Measurements from ENCODE around the gene UAP1. TPM values are rescaled to one million over a fixed set of nuclear protein-coding genes. Genes with fewer than 3 reads are reported as not detected.

Gene UAP1
- 10 to 100 TPM; 30.3 to 39.3 (median 32.4) TPM for polyA plus RNA-seq (ENCODE audit: insufficient read length in 10 of 10)
- long read RNA-seq, donor 1, partial matches to known transcripts = 0 of 3 reads
- long read RNA-seq, donor 1, other reads (novel, unspliced or antisense) = 0 of 3 reads
- long read RNA-seq, donor 2, transcript UAP1-201 (11 exons, 2,377 nt) = major isoform, 7 of 7 reads
- long read RNA-seq, donor 2, partial matches to known transcripts = 0 of 7 reads
- long read RNA-seq, donor 2, other reads (novel, unspliced or antisense) = 0 of 7 reads
- long read RNA-seq, donor 3 = 0 reads
- long read RNA-seq, donor 4, partial matches to known transcripts = 0 of 5 reads
- long read RNA-seq, donor 4, other reads (novel, unspliced or antisense) = 0 of 5 reads
- long read RNA-seq, donor 5, partial matches to known transcripts = 0 of 4 reads
- long read RNA-seq, donor 5, other reads (novel, unspliced or antisense) = 0 of 4 reads
- long read RNA-seq, donor 6, transcript UAP1-201 (11 exons, 2,377 nt) = major isoform, 6 of 10 reads
- long read RNA-seq, donor 6, partial matches to known transcripts = 0 of 10 reads
- long read RNA-seq, donor 6, other reads (novel, unspliced or antisense) = 0 of 10 reads
- long read RNA-seq, donor 7, partial matches to known transcripts = 0 of 3 reads
- long read RNA-seq, donor 7, other reads (novel, unspliced or antisense) = 0 of 3 reads
- long read RNA-seq, donor 8, partial matches to known transcripts = 0 of 5 reads
- long read RNA-seq, donor 8, other reads (novel, unspliced or antisense) = 0 of 5 reads
- long read RNA-seq, donor 9, partial matches to known transcripts = 0 of 3 reads
- long read RNA-seq, donor 9, other reads (novel, unspliced or antisense) = 0 of 3 reads

- DNase-seq = peak; percentile 6 to 81 (median 36)
Observed at GRCh38 chr1:162561616-162562469, at the start of gene UAP1. UAP1 (plus strand) TSS chr1:162561722; CDS start chr1:162566069, 4,347 bp downstream.

GRCh38 chr1:162527314-162527713 is 34.2 kb upstream of the UAP1 start:
- DNase-seq = no peak

GRCh38 chr1:162530307-162530987 is 31.1 kb upstream of the UAP1 start:
- no peak for DNase-seq

DNA sequence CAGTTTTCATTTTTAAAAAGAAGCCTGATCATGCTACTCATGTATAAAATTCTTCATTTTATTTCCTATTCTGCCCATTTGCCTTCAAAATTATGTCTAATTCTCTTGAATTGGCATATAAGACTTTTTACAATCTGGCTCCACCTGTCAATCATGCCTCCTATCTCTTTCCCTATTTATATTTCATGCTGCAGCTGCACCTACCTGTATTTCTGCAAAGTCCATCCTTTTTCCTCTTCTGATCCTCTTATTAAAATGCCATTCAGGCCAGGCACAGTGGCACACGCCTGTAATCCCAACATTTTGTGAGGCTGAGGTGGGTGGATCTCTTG is 30.6 kb upstream of the UAP1 start:
- no peak for DNase-seq

DNA sequence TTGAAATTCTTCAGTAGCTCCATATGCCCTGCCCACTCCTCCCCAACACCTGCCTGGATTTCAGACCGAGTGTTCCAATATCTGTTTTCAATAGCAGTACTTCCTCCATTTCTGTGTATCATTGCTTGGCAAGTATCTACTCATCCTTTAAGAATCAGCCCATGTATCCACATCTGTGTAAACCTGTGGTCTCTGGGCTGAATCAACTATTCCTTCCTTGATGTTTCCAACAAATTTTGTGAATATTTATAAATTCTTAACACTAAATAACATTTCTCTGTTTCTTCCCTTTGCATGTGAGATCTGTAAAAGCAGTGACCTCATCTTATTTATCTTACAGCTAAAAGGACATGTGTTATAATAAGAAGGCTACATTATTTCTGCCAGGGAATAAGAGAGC is 26.0 kb upstream of the UAP1 start:
- no peak for DNase-seq

DNA sequence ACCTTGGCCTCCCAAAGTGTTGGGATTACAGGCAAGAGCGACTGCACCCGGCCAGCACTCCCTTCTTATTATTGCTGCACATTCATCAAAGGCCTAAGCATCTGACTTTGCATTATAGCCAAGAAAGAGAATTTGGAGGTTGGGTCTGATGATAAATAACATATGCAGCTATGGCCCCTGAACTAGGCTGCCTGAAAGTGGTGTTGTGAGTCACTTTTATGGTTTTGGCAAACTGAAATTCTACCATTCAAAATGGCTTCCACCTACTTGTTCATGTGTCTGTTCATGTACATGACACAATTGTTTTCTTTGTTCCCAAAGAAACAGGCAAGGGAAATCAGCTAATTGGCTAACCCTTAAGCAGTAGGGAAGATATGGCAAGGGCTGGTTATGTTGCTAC is 25.0 kb upstream of the UAP1 start:
- DNase-seq = peak in 1 of 3 donors; percentile 45

DNA sequence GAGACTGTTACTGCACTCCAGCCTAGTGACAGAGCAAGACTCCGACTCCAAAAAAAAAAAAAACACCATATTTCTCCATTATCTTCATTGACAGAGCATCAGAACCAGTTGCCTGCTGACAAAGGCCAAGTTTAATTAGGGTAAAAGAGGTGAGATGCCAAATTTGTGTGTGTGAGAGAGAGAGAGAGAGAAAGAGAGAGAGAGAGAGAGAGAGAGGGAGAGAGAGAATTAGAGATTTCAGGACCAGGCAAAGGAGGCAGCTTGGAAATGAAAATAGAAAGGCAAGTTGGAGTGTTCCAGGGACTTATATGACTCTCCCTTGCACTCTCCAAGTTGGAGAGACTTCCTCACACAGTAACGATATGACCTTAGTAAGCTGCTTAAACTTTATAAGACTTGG is 24.3 kb upstream of the UAP1 start:
- no peak for DNase-seq

DNA sequence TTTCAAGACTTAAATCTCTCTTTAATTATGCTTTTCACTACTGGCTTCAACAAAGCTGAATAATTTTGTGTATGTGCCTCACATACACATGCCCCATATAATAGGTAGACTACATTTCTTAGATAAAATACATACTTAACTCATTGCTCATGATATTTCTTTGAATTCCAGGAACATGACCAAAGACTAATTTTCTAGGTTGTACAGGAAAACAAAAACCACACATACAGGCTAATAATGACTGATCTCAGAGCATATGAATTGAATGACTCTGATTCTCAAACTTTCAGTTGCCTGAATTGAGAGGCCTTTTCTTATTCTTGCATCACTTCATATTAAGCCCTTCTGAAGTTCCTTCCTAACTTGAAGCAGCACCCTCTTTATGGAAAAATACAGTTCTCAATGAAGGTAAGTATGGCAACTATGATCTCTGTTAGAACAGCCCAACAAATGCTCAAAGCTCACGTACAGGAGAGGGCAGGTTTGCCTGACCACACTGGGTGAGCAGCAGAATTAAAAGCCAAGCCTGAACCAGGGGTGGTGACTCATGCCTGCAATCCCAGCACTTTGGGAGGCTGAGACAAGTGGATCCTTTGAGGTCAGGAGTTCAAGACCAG is 22.6 kb upstream of the UAP1 start:
- peak in 1 of 3 donors; percentile 90 for DNase-seq

DNA sequence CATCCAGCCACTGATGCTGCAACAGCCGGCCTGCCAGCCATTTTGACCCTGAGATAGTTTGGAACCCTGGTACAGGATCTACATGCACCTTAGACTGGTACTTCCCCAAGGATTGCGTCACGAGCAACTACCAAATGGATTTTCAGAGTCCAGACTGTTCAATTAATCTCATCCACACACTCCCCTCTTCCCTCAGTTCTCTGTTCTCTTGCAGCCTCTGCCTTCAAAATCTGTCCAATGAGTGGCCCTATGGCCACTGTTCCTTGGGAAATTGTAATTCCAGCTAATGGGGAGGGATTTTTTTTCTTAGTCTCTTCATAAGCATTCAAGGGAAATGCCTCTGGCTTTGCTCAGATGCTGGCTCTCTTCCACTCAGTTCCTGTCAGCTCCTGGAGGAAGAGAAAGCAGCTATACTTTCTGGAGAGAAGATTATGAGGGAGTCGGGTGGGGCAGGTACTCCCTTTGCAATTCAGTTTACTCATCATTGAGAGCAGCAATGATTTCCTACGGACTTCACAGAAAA is 19.8 kb upstream of the UAP1 start:
- peak; percentile 84 to 96 (median 87) for DNase-seq

GRCh38 chr1:162543228-162543627 is 18.3 kb upstream of the UAP1 start:
- no peak for DNase-seq

- peak in 2 of 3 donors; percentile 28 to 49 for DNase-seq
Observed at GRCh38 chr1:162548170-162548569, 13.4 kb upstream of the UAP1 start.

GRCh38 chr1:162549001-162549400 is 12.5 kb upstream of the UAP1 start:
- no peak for DNase-seq

DNA sequence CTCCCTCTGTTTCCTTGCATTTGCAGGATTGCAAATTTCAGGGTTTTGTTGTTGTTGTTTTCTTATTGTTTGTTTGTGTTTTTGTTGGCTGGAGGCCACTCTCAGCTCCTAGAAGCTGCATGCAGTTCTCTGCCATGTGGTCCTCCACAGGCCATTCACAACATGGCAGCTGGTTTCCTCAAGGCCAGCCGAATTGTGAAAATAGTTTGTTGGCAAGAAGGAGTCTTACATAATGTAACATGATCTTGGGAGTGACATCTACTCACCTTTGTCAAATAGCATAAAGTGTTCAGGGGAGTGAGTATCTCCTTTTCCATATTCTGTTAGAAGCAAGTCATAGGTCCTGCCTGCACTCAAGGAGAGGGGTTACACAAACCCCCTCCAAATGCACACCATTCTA is 10.6 kb upstream of the UAP1 start:
- no peak for DNase-seq

- peak; percentile 21 to 59 (median 38) for DNase-seq
Observed at GRCh38 chr1:162551969-162552683, 9.4 kb upstream of the UAP1 start.

- no peak for DNase-seq
Observed at GRCh38 chr1:162552684-162553252, 8.8 kb upstream of the UAP1 start.

- peak in 1 of 3 donors; percentile 28 for DNase-seq
Observed at GRCh38 chr1:162554258-162554657, 7.3 kb upstream of the UAP1 start.

DNA sequence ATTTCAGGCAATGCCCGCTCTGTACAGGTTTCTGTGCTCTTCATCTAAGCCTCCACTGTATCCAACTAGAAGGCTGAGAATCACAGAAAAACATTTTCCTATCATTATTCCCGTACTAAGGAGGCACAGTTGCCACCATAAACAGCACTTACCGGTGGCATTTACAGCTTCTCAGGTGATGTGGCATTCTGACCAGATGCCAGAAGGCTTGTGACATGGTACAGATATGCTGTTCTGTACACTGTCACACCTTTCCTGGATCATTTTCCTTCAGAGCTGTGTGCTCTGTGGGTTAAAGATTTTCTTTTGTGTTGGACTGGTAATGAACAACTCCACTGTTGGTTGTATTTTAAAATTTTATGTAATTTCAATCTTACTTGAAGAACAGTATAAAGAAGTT is 4.0 kb upstream of the UAP1 start:
- DNase-seq = no peak

DNA sequence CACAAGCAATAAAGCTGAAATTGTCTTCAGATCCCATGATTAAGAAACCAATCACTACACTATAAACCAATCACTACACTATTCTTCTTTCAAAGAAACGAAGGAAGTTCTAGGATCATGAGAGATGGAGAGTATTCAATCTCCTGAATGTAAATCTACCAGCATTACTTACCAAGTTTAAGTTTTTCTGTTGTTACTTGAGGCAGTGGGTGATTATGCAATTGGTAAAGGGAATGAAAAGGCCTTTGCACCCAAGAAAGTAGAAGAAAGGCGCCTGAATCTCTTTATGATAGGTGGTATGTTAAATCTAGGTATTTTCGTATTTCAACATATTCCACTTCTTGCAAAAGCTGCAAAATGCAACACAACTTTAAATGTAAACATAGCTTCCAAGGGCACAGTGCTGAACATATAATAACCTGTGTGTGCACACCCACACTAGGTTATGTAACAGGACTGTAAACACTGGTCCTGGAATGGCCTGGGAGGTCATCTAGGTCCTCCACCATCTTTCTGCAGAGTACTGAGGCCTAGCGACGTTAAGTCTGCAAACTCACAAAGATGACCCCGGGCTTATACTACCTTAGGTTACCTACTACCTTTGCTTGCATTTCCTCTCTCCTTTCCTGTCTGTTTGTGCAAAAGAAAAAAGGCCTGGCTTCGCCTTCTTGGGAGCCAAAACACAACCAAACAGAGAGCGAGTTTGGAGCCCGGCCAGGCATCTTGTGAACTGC is 1.1 kb upstream of the UAP1 start:
- peak in 2 of 3 donors; percentile 32 to 75 for DNase-seq

Data from muscle of back (tissue), 13 donors.